HG03565 (cell line): ENCODE results near the gene RAD52.
"Not testable (repeated sequence)": the region's sequence is repeated elsewhere in the genome, so short reads cannot be mapped to it uniquely, and the experiment has no call there.

ENCODE experiments used
- ATAC-seq: cut with Tn5 transposase; IDR thresholded peaks from one replicate; pipeline ENCODE4 v1.9.1; 2021; ENCODE audit warnings: mild to moderate bottlenecking, moderate library complexity; ENCODE audit not compliant: unreplicated experiment

The RAD52 gene

DNA sequence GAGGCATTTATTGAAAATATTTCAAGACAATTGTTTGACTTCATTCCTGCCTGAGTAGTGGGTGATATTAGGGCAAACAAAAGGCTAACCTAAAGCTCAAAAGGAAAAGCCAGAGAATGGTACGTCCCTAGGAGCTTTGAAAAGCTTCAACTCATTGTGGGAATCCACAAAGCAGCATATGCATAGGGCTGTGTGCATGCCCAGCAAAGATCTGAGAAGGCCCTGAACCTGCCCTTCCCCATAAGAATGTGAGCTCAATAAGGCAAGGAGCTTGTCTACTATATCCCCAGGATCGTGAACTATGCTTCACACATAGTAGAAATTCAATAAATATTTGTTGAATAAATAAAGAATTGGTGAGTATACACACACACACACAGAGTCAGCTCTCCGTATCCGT lies 19.1 kb upstream of the RAD52 start:
- ATAC-seq: no peak

DNA sequence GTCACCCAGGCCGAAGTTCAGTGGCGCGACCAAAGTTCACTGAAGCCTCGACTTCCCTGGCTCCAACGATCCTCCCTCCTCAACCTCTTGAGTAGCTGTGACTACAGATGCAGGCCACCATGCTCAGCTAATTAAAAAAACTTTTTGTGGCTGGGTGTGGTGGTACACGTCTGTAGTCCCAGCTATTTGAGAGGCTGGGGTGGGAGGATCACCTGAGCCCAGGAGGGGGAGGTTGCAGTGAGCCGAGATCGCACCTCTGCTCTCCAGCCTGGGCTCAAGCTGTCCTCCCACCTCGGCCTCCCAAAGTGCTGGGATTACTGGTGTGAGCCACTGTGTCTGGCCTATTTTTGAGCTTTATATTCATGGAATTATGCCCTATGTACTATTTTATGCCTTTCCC lies 18.1 kb upstream of the RAD52 start:
- no peak for ATAC-seq

DNA sequence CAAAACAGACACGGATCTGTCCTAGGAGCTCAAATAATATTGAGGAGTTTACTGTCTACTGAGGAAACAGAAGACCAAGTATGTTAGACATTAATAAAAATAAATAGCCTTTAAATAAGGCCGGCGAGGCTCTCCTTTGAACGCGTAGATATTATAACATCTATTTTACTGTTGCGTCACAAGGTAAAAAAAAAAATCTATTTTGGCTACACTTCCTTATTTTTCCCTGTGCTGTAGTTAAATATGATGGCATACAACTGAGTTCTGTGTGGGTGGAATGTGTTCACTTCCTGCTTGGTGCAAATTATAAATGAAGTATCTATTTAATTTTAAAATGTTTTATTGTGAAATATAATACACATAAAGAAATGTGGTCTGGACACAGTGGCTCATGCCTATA lies 17.2 kb upstream of the RAD52 start:
- ATAC-seq: no peak

DNA sequence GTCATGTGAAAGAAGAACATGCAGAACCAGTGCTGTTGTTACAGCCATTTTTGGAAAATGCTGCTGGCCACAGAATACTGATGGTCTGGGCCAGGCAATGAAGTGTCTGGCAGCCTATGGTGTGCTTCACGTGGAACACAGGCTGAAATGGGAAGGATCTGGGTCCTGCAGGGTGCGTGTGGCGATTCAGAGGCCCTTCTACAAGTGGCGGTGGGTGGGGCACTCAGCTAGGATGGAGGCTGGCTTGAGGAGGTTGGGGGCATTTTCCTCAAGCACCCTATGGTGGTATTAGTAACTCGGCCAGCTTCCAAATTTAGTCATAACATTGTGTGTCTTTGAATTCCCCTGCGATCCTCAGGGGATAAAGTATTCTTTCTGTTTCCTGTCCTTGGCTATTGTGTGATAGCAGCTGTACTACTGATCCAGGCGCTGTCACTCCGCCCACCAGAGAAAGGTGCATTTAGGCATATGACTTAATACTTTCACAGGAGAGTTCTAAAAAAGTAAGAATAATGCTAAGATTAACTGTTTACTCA lies 9.2 kb upstream of the RAD52 start:
- ATAC-seq: peak; percentile 75

DNA sequence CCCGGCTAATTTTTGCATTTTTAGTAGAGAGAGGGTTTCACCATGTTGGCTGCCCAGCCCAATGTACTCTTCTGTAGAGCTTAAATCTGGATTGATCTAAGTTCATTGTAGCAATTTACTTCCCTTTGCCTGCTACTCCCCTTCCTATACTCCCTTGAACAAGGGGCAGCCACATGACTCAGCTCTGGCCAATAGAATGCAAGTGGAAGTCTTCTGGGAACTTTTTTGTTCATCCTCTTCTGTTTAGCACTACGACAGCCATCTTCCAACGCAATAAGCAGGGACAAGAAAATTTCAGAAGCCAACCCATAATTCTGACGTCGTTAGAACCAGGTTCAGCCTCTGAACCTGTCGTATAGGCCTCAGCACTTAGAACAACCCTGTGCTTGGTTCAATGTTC lies 6.4 kb upstream of the RAD52 start:
- ATAC-seq: no peak

DNA sequence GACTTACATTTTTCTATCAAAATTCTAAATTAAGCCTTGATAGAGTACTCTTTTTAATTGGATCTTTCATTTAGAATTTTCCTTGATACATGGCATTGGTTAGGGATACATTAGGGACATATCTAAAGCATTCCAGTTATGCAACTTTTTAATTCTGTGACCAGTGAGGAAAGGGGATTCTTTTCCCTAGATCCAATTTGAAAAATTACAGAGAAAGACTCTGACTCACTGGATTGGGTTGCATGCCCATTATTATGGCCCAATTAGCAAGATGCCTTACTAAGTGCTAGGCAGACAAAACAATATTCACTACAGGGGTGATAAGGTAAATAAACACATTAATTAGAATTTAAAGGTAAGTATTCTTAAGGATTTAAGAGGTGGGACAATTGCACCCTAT lies 5.2 kb upstream of the RAD52 start:
- ATAC-seq: no peak

DNA sequence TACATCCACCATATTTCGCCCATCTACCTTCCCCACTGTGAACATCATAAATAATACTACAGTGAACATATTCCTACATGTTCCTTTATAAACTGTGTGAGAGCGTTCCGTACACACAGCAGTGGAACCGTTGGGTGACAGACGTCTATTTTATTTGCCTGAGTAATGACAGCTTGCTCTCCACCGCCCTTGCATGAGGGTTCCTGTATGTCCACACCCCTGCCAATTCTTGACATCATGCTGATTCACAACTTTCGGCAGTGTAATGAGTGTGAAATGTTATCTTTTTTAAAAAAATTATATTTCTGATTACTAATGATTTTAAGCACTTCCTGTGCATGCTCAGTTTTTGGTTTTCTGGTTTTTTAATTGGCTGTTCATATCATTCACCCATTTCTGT lies 4.3 kb upstream of the RAD52 start:
- no peak for ATAC-seq

DNA sequence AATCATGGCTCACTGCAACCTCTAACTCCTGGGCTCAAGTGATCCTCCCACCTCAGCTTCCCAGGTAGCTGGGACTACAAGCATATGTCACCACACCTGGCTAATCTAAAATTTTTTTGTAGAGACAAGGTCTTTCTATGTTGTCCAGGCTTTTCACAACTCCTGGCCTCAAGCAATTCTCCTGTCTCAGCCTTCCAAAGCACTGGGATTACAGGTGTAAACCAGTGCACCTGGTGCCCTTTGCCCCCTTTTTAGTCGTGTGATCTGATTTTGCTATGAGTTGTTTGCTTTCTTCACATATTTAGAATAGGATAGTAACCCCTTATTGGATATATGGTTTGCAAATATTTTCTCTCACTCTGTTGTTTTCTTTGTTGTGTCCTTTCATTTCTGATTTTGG lies 1.7 kb upstream of the RAD52 start:
- ATAC-seq: no peak

DNA sequence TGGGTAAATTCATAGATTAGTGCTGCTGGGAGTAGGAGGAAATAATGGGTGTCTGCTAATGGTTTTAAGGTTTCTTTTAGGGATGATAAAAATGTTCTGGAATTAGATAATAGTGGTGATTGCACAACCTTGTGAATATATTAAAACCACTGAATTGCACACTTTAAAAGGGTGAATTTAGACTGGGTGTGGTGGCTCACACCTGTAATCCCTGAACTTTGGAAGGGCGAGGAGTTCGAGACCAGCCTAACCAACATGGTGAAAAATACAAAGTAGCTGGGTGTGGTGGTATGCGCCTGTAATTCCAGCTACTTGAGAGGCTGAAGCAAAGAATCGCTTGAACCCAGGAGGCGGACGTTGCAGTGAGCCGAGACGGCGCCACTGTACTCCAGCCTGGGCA lies 1.3 kb downstream of the RAD52 start:
- no peak for ATAC-seq

DNA sequence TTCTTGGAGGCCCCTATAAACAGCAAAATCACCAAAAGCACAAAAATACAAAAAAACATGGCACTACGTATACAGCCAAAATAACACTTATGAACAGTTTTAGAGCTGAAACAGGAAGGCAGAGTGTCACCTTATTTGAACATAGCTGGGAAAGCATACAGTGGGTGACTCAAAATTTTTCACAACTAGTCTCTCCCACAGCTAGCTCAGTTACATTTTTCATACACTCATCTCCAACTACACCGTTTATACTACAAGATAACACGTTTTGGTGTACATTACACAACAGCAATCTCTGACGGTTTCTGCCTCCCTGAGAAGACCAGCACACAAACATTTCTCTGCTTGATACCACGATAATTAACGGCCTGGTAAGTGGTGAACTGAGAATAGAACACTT lies 2.9 kb downstream of the RAD52 start:
- no peak for ATAC-seq

DNA sequence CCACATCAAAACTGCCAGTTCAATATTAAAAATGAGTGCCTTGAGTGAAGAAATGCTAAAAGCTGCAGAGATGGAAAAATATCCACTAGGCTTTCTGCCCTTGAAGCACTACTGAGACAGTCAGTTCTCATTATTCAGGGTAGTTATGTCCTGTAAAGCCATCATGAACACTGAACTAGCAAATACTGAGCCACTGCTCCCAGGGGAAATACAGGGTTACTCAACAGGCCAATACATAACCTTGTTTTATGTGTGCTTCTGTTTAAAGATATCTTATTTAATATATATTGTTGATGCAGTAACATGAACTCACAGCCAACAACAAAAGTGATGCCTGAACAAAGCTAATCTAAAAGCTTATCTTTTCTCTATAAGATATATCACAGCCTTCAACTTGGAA lies 3.3 kb downstream of the RAD52 start:
- ATAC-seq: no peak

DNA sequence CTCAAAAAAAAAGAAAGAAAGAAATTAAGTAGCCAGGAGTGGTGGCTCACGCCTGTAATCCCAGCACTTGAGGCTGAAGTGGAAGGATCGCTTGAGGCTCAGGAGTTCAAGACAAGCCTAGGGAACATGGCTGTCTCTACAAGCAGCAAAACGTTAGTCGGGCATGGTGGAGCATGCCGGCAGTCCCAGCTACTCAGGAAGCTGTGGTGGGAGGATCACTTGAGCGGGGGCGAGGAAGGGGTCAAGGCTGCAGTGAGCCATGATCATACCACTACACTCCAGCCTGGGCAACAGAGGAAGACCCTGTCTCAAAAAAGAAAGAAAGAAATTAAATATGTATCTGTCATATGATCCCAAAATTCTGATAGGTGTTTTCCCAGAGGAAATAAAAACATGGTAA lies 5.3 kb downstream of the RAD52 start:
- no peak for ATAC-seq

DNA sequence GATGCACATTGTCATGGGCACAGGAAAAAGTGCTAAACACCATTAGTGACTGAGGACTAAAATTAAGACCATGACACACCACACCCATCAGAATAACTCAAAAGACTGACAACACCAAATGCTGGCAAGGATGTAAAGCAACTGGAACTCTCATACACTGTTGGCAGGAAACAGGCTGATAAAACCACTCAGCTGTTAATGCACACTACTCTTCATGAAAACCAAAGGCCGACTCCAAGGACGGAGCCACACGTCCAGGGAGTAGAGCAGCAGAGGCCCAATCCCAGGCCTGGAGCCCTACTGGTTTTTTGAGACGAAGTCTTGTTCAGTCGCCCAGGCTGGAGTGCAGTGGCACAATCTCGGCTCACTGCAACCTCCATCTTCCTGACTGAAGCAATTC lies 6.4 kb downstream of the RAD52 start:
- no peak for ATAC-seq

DNA sequence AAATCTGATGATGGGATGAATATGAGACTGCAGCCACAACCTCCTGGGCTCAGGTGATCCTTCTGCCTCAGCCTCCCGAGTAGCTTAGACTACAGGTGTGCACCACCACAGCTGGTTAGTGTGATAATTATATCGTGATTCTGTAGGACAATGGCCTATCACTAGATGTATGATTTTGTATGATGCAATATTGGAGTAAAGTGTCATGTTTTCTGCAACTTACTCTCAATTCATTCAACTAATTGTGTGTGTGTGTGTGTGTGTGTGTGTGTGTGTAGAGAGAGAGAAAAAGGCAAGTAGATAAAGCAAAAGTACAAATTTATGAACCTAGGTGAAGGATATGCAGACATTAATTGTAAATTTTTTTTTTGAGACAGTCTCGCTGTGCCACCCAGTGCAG lies 10.7 kb downstream of the RAD52 start:
- ATAC-seq: no peak

DNA sequence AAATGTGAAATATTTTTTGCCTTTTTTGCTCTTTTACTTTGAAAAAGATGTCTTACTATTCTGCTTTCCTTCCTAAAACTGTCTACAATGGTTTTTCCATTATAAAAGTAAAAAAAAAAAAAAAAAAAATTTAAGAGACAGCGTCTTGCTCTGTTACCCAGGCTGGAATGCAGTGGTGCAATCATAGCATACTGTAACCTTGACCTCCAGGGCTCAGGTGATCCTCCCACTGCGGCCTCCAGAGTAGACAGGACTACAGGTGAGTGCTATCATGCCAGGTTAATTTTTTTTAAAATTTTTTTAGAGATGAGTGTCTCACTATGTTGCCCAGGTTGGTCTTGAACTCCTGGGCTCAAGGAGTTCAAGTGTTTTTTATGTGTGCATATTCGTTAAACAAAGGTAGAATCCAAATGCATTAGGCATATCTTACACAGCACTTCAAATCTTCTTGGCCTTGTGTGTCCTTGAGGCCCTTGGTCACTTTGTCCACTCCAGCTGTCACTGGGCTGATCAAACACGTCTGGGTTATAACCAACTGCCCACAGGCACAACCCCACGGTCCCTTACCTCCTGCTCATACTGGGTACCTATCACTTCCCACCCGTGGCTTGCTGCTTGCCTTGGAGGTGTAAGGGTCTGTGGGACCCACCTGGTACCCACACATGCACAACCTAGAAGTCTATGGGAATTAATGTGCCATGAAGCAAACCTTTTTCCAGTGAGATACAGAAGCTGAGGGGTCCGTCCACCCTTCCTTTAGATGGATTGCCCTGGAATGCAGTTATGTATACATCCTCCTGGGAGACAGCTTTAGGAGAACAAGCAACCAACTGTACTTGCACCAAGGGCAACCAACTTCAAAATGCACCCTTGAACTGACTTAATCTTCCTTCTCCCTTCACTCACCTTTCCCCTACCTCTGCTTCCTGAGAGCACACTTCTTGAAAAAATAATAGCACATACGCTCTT lies 12.8 kb downstream of the RAD52 start:
- no peak for ATAC-seq

DNA sequence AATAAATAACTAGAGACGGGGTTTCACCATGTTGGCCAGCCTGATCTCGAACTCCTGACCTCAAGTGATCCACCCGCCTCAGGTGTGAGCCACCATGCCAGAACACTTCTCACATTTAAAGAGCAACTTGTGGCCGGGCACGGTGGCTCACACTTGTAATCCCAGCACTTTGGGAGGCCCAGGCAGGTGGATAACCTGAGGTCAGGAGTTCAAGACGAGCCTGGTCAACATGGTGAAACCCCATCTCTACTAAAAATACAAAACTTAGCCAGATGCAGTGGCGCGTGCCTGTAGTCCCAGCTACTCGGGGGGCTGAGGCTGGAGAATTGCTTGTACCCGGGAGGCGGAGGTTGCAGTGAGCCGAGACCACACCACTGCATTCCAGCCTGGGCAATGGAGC lies 13.6 kb downstream of the RAD52 start:
- ATAC-seq: not testable (repeated sequence)

DNA sequence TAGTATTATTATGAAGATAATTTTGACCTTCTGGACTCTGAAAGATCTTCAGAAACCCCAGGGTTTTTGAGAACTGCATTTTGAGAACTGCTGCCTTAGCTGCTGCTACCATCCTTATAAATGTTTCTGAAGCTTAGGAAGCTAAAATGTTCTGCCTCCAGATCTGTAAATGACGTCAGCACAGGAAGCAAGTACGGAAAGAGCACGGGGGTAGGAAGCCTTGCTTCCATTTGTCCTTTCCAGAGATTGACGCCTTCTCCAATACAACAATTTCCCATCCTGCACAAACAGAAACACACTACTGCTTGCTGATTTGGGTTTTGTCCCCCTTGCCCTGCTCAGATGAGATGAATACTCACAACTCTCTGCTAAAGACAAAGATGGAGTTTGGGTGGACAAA lies 17.9 kb downstream of the RAD52 start:
- ATAC-seq: no peak

DNA sequence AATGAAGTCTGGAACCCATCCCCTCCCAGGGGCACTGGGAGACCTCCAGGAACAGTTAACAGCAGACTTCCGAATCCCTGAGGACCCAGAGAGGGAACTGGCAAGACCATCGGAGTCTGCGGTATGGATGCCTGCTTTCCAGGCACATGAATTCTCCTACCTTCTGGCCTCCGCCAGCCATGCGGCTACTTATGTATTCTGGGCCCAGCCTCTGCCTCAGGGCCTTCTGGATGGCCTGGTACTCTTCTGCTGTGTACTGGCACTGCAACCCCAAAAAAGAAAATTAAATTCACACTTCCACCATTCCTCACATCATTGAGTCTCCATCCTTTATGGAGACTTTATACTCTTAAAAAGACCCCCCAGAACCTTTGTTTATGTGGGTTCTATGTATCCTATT lies 18.4 kb downstream of the RAD52 start:
- no peak for ATAC-seq

DNA sequence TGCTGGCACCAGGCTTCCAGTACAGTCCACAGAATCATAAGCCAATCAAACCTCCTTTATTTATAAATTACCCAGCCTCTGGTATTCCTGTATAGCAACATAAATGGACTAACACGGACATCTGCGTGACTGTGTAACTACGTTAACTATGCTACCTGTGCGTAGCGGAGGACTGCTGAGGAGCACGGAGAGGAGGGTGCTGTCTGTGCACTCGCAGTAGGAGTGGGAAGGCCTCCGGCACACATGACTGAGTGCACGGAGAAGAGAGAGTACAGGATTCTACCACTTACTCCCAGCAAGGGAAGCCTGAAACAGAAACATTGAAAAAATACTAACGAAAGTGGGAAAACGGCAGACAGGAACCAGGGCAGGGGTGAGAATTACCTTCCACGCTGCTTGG lies 22.9 kb downstream of the RAD52 start:
- no peak for ATAC-seq

DNA sequence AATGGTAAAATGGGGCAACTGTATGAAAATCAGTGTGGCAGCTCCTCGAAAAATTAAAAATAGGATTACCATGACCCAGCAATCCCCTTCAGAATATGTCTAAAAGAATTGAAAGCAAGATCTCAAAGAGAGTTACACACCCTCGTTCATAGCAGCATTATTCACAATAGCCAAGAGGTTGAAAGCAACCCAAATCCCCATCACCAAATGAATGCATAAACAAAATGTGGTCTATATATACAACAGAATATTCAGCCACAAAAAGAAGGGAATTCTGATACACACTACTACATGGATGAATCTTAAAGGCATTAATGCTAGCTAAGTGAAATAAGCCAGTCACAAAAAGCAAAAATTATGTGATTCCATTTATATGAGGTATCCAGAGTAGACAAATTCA lies 27.2 kb downstream of the RAD52 start:
- ATAC-seq: no peak

DNA sequence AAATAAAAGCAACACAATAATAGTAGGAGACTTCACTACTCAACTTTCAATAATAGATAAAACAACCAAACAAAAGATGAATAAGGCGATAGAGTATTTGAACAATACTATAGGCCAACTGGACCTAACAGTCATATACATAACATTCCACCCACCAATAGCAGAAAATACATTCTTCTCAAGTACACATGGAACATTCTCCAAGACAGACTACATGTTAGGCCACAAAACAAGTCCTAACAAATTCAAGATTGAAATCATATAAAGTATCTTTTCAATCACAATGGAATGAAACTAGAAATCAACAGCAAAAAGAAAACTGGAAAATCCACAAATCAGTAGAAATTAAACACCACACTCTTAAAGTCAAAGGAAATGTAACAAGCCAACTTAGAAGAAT lies 28.8 kb downstream of the RAD52 start:
- ATAC-seq: no peak

DNA sequence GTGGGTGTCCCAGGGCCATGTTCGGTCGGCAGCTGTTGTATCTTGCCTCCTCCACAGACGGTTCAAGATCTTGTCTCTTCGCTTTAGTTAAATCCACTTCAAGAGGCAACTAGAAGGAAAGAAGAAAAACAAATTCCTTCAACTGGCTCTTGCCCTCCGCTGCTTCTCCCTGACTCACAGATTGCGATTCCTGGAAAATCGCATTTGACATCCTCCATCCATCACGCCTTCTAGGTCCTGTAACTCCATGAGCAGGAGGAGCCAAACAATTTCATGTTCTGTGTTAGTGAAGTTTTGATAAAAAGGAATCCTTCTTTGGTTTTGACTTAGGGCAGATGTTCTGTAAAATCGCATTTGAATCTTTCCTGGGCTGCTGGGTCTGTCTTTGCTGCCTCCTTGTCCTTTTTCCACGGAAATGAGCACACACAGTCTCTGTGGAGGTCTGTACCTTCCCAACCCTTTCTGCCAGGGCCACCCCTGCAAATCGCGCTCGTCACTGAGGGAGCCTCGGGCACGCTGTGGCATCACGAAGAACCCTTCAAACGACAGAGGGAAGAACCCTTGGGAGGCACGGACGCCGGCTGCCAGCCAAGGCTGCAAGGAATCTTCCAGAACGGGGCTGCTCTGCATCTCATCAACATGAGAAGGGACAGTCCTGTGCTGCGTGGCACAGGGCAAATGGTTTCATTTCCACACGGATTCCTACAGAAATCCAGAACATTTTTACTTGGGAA lies 32.6 kb downstream of the RAD52 start:
- ATAC-seq: no peak
